Astrocyte (in vitro differentiated cells and primary cell): ENCODE measurements around the gene EMP2.

Experiments used
- CTCF ChIP-seq: IDR thresholded peaks from 2 replicates; pipeline ENCODE4 v1.5.1; 2011; ENCODE audit warnings: low read depth, mild to moderate bottlenecking, inconsistent platforms, low read length, moderate library complexity; ENCODE audit not compliant: insufficient read depth
- EZH2 ChIP-seq: IDR thresholded peaks from 2 replicates; pipeline ENCODE4 v1.6.1; 2012; ENCODE audit warnings: mild to moderate bottlenecking, low read length, inconsistent platforms; ENCODE audit not compliant: insufficient read depth

GRCh38 chr16:10609402-10609774 is 29.0 kb upstream of the EMP2 start:
- TF ChIP-seq CTCF: no peak
- no peak for TF ChIP-seq EZH2
